HepG2 (cell line): ENCODE data around the gene PCNA.

Source experiments
- CTCF ChIP-seq: sonication (generic); formaldehyde crosslinking; IDR thresholded peaks from 2 replicates; pipeline ENCODE4 v1.5.0; 2020; ENCODE audit warnings: mild to moderate bottlenecking, missing genetic modification reagents, moderate library complexity
- JUN ChIP-seq: sonication (generic); formaldehyde crosslinking; IDR thresholded peaks from 2 replicates; pipeline ENCODE4 v1.4.0; 2020; ENCODE audit warnings: mild to moderate bottlenecking, missing genetic modification reagents
- POLR2AphosphoS5 ChIP-seq: IDR thresholded peaks from 2 replicates; pipeline ENCODE4 v1.6.1; 2012; ENCODE audit warnings: low read depth, low read length

GRCh38 chr20:5095931-5096330, 23.8 kb downstream of the PCNA start:
- no peak for TF ChIP-seq POLR2AphosphoS5
- no peak for TF ChIP-seq JUN (CRISPR knock-in tag)
- no peak for TF ChIP-seq CTCF (CRISPR knock-in tag)
